GM23338 (cell line): Measurements from ENCODE around the gene HRH2. TPM values are rescaled to one million over a fixed set of nuclear protein-coding genes. Genes with fewer than 3 reads are reported as not detected.

Experiments
- ATAC-seq: fragments of 200-7000 bp; cut with Tn5 transposase; 3 replicates; pipeline ENCODE4 v1.9.1; 2020
- DNase-seq: peaks from one replicate; pipeline ENCODE4 v3.0.0-alpha.2; 2015; ENCODE audit warnings: low spot score
- H2AFZ ChIP-seq: fragments of 200-600 bp; sonication (generic); 2 replicates; pipeline ENCODE4 v1.8.0; 2016; ENCODE audit warnings: antibody characterized with exemption, mild to moderate bottlenecking, moderate library complexity
- H3F3A ChIP-seq: fragments of 200-600 bp; sonication (generic); replicated peaks from 2 replicates; pipeline ENCODE4 v1.8.0; 2017; ENCODE audit warnings: antibody characterized with exemption, mixed run types, low read depth
- H3K27ac ChIP-seq: fragments of 200-600 bp; sonication (generic); 2 replicates; pipeline ENCODE4 v1.6.1; 2016; ENCODE audit warnings: low read depth
- H3K27me3 ChIP-seq: fragments of 200-600 bp; sonication (generic); 2 replicates; pipeline ENCODE4 v1.8.0; 2016; ENCODE audit warnings: mild to moderate bottlenecking, mixed run types, moderate library complexity; ENCODE audit not compliant: insufficient read depth
- H3K36me3 ChIP-seq: fragments of 200-600 bp; sonication (generic); 2 replicates; pipeline ENCODE4 v1.8.0; 2016; ENCODE audit warnings: mild to moderate bottlenecking; ENCODE audit not compliant: insufficient read depth
- H3K4me1 ChIP-seq: fragments of 200-600 bp; sonication (generic); 2 replicates; pipeline ENCODE4 v1.8.0; 2016; ENCODE audit warnings: mild to moderate bottlenecking, moderate library complexity; ENCODE audit not compliant: insufficient read depth
- H3K4me2 ChIP-seq: fragments of 200-600 bp; sonication (generic); 2 replicates; pipeline ENCODE4 v1.7.1; 2017; ENCODE audit warnings: mixed run types
- H3K4me3 ChIP-seq: fragments of 200-600 bp; sonication (generic); 2 replicates; pipeline ENCODE4 v1.6.1; 2016; ENCODE audit warnings: mixed run types
- H3K79me2 ChIP-seq: fragments of 200-600 bp; sonication (generic); replicated peaks from 2 replicates; pipeline ENCODE4 v1.8.0; 2017; ENCODE audit warnings: mild to moderate bottlenecking; ENCODE audit not compliant: insufficient read depth
- H3K9me2 ChIP-seq: fragments of 200-600 bp; sonication (generic); 2 replicates; pipeline ENCODE4 v1.8.0; 2017; ENCODE audit not compliant: insufficient read depth
- H4K20me1 ChIP-seq: fragments of 200-600 bp; sonication (generic); replicated peaks from 2 replicates; pipeline ENCODE4 v1.8.0; 2017; ENCODE audit warnings: mild to moderate bottlenecking; ENCODE audit not compliant: insufficient read depth
- H3K27ac Mint-ChIP-seq: 2 replicates; pipeline ENCODE4 v1.8.0; 2020; ENCODE audit warnings: inconsistent platforms, mild to moderate bottlenecking, moderate library complexity, mixed read lengths
- H3K27me3 Mint-ChIP-seq: 3 replicates; pipeline ENCODE4 v1.8.0; 2022; ENCODE audit warnings: low read depth, mild to moderate bottlenecking, moderate library complexity, mixed read lengths, inconsistent platforms; ENCODE audit not compliant: insufficient read depth, poor library complexity
- H3K36me3 Mint-ChIP-seq: 3 replicates; pipeline ENCODE4 v1.8.0; 2021; ENCODE audit warnings: low read depth, mild to moderate bottlenecking, inconsistent platforms, moderate library complexity, mixed read lengths
- H3K4me1 Mint-ChIP-seq: 3 replicates; pipeline ENCODE4 v1.8.0; 2020; ENCODE audit warnings: mild to moderate bottlenecking, inconsistent platforms, mixed read lengths
- H3K4me3 Mint-ChIP-seq: 3 replicates; pipeline ENCODE4 v1.8.0; 2021; ENCODE audit warnings: moderate library complexity, mild to moderate bottlenecking, inconsistent platforms, mixed read lengths
- H3K9me3 Mint-ChIP-seq: 3 replicates; pipeline ENCODE4 v1.8.0; 2020; ENCODE audit warnings: moderate library complexity, mild to moderate bottlenecking, inconsistent platforms, mixed read lengths
- CTCF ChIP-seq, 2 experiments: fragments of 200-600 bp in 1 of 2; sonication (generic) in 1 of 2; conservative IDR thresholded peaks; 2 replicates each; pipeline versions ENCODE4 v1.5.1 to v1.6.1; 2016 to 2017; ENCODE audit warnings: antibody characterized with exemption in 2 of 2, low read depth in 2 of 2, mild to moderate bottlenecking in 2 of 2, moderate library complexity in 1 of 2
- ETS1 ChIP-seq: IDR thresholded peaks from 2 replicates; pipeline ENCODE4 v1.6.1; 2016; ENCODE audit warnings: antibody characterized with exemption
- EZH2phosphoT487 ChIP-seq: fragments of 200-600 bp; sonication (generic); IDR thresholded peaks from one replicate; pipeline ENCODE4 v1.8.1; 2018; ENCODE audit warnings: antibody characterized with exemption; ENCODE audit not compliant: unreplicated experiment
- NANOG ChIP-seq: IDR thresholded peaks from 2 replicates; pipeline ENCODE4 v1.6.1; 2016; ENCODE audit warnings: antibody characterized with exemption, borderline replicate concordance
- POLR2AphosphoS5 ChIP-seq: IDR thresholded peaks from 2 replicates; pipeline ENCODE4 v1.6.1; 2016; ENCODE audit warnings: antibody characterized with exemption, low read depth
- ZNF114 ChIP-seq: fragments of 250-450 bp; sonication (Bioruptor Pico); IDR thresholded peaks from 2 replicates; pipeline ENCODE4 v1.5.0; 2020; ENCODE audit warnings: mild to moderate bottlenecking, moderate library complexity
- ZNF462 ChIP-seq: fragments of 250-450 bp; sonication (Bioruptor Pico); IDR thresholded peaks from 2 replicates; pipeline ENCODE4 v1.5.0; 2020; ENCODE audit warnings: mild to moderate bottlenecking, moderate library complexity
- polyA plus RNA-seq: library from polyadenylated mRNA; unstranded; fragments of >200 nt; fragmentation: Nextera tagmentation; extraction: Ambion mirVana; gene quantifications from 2 replicates; pipeline ENCODE4 v1.2.1, GENCODE V29; 2016
- total RNA-seq: library from RNA; depleted of rRNA; stranded (reverse); fragments of >200 nt; shearing (Covaris generic); gene quantifications from 2 replicates; pipeline ENCODE4 v1.2.3, GENCODE V29; 2014

HRH2 gene
- total and polyA plus RNA-seq, 2 experiments from 2014 or later, result 6.8 to 7.0 TPM

- H3K4me2 ChIP-seq, result no peak overlapping the region
- no peaks in the 10 kb centered on the region for H3K79me2 ChIP-seq
- H3K27ac ChIP-seq, result no peak overlapping the region
- H3K27me3 ChIP-seq, result no peaks in the 10 kb centered on the region
- no peak for ATAC-seq
- H3K4me1 ChIP-seq, result 0 out of 2 replicates have a peak, but pooled peaks cover 4% of the 10 kb centered on the region
- no peak overlapping the region for H3K4me3 ChIP-seq
- no peak overlapping the region for H3K27ac Mint-ChIP-seq
- H4K20me1 ChIP-seq, result no peaks in the 10 kb centered on the region
- H3K9me2 ChIP-seq, result no peaks in the 10 kb centered on the region
- H3K36me3 Mint-ChIP-seq, result peaks cover 67% of the 10 kb centered on the region
- TF ChIP-seq CTCF (conservative IDR thresholded peaks at IDR 0.05; ENCODE audit: low read depth in 2 of 2) (no peak), ZNF114 (CRISPR knock-in tag) (no peak), NANOG (no peak), POLR2AphosphoS5 (no peak), ETS1 (no peak), EZH2phosphoT487 (no peak), ZNF462 (CRISPR knock-in tag) (no peak)
- peaks cover 20% of the 10 kb centered on the region for H3K27me3 Mint-ChIP-seq
- no peaks in the 10 kb centered on the region for H3F3A ChIP-seq
- peaks cover 60% of the 10 kb centered on the region for H3K9me3 Mint-ChIP-seq
- H2AFZ ChIP-seq, result no peak overlapping the region
- H3K4me3 Mint-ChIP-seq, result no peak overlapping the region
- peaks cover 6% of the 10 kb centered on the region for H3K4me1 Mint-ChIP-seq
- DNase-seq, result no peak
- no peaks in the 10 kb centered on the region for H3K36me3 ChIP-seq
Observed at GRCh38 chr5:175712313-175712680, 54.4 kb downstream of the HRH2 start.
